Gastroesophageal sphincter (tissue), 4 donors: Measurements from ENCODE around the gene RPS14. TPM values are rescaled to one million over a fixed set of nuclear protein-coding genes. Genes with fewer than 3 reads are reported as not detected.

Experiments
- ATAC-seq: fragments of 150-250 bp; one replicate; pipeline ENCODE4 v1.9.1; 2016; ENCODE audit warnings: mild to moderate bottlenecking, moderate library complexity
- H3K27ac ChIP-seq, 4 donors: fragments of 200-600 bp; sonication (generic) in 3 of 4; 1 replicate in 3 of 4; 2 replicates in 1 of 4; pipeline ENCODE4 v1.5.1; 2016 to 2019
- H3K27me3 ChIP-seq: fragments of 200-600 bp; sonication (generic); one replicate; pipeline ENCODE4 v1.5.1; 2019
- H3K36me3 ChIP-seq, 2 donors: fragments of 200-600 bp; sonication (generic); one replicate each; pipeline ENCODE4 v1.5.1; 2019; ENCODE audit warnings: control low read depth in 1 of 2
- H3K4me1 ChIP-seq, 3 donors: fragments of 200-600 bp; sonication (generic); 1 replicate in 2 of 3; 2 replicates in 1 of 3; pipeline ENCODE4 v1.5.1; 2016 to 2019; ENCODE audit warnings: control low read depth in 2 of 3
- H3K4me3 ChIP-seq, 2 donors: fragments of 200-600 bp; sonication (generic); one replicate each; pipeline ENCODE4 v1.5.1; 2019; ENCODE audit warnings: mild to moderate bottlenecking in 1 of 2, moderate library complexity in 1 of 2
- H3K9me3 ChIP-seq, 3 donors: fragments of 200-600 bp; sonication (generic); one replicate each; pipeline ENCODE4 v1.5.1; 2017 to 2019; ENCODE audit warnings: control low read depth in 2 of 3
- CTCF ChIP-seq, 4 experiments: fragments of 200-600 bp in 2 of 4; fragments of 450-650 bp in 2 of 4; sonication (generic) in 1 of 4; IDR thresholded peaks; one replicate each; pipeline ENCODE4 v1.5.1; 2017 to 2019; ENCODE audit warnings: antibody characterized with exemption in 4 of 4, mild to moderate bottlenecking in 2 of 4, moderate library complexity in 2 of 4
- EP300 ChIP-seq: sonication (generic); formaldehyde crosslinking; IDR thresholded peaks from one replicate; pipeline ENCODE4 v1.6.1; 2017; ENCODE audit warnings: antibody characterized with exemption, mild to moderate bottlenecking
- POLR2A ChIP-seq, 2 donors: fragments of 450-650 bp; IDR thresholded peaks; one replicate each; pipeline ENCODE4 v1.6.1; 2017; ENCODE audit warnings: antibody characterized with exemption in 2 of 2, mild to moderate bottlenecking in 2 of 2, moderate library complexity in 1 of 2
- POLR2AphosphoS5 ChIP-seq: sonication (generic); formaldehyde crosslinking; IDR thresholded peaks from one replicate; pipeline ENCODE4 v1.6.1; 2017; ENCODE audit warnings: antibody characterized with exemption
- WGBS, 2 donors: methylation state at CpG; one replicate each; pipeline ENCODE4 v1.1.5; 2018; ENCODE audit warnings: low coverage in 1 of 2; 5-methylcytosine and 5-hydroxymethylcytosine counted together
- total RNA-seq, 4 donors: library from RNA; depleted of rRNA; stranded (reverse); fragments of >200 nt; gene quantifications; one replicate each; pipeline ENCODE4 v1.1.0, GENCODE V29; 2016

Gene RPS14
- total RNA-seq, 4 donors from 2014 or later = 1,275 to 3,828 (median 2,502) TPM

GRCh38 chr5:150497274-150497988 is 47.9 kb upstream of the RPS14 start:
- peaks cover 5 to 92% (median 65%) of the 10 kb centered on the region in 3 donors for H3K4me1 ChIP-seq

GRCh38 chr5:150496534-150496933 is 47.0 kb upstream of the RPS14 start:
- Histone ChIP-seq H3K27me3 (no peaks in the 10 kb centered on the region), H3K4me1 (peaks cover 7 to 92% (median 67%) of the 10 kb centered on the region in 3 donors), H3K27ac (peak overlapping the region in 3 of 4 donors; percentile 61 to 73 (median 66)), H3K4me3 (no peak overlapping the region), H3K9me3 (no peaks in the 10 kb centered on the region), H3K36me3 (no peaks in the 10 kb centered on the region)
- TF ChIP-seq EP300 (no peak), POLR2A (IDR thresholded peaks at IDR 0.05) (no peak), POLR2AphosphoS5 (no peak)
- WGBS, 2 donors = 40 to 69% methylated on average over 1 to 4 of the region's 4 CpGs
- ATAC-seq = no peak

More at GRCh38 chr5:150497274-150497988, 47.9 kb upstream of the RPS14 start:
- 58 to 78% methylated on average over 3 to 4 of the region's 14 CpGs for WGBS, 2 donors
- ATAC-seq = peak; percentile 94
- no peaks in the 10 kb centered on the region for H3K9me3 ChIP-seq
- TF ChIP-seq CTCF (IDR thresholded peaks at IDR 0.05) (no peak), EP300 (no peak), POLR2AphosphoS5 (peak; percentile 77)
- no peaks in the 10 kb centered on the region for H3K27me3 ChIP-seq
- H3K4me3 ChIP-seq = no peak overlapping the region
- no peaks in the 10 kb centered on the region for H3K36me3 ChIP-seq
- H3K27ac ChIP-seq = peak overlapping the region in 3 of 4 donors; percentile 61 to 75 (median 73)

- Histone ChIP-seq H3K27ac (peak overlapping the region in 3 of 4 donors; percentile 61 to 73 (median 66)), H3K4me1 (peaks cover 11 to 92% (median 67%) of the 10 kb centered on the region in 3 donors), H3K9me3 (no peaks in the 10 kb centered on the region), H3K27me3 (no peaks in the 10 kb centered on the region), H3K4me3 (no peak overlapping the region), H3K36me3 (no peaks in the 10 kb centered on the region)
- 72 to 79% methylated on average over 3 of the region's 3 CpGs for WGBS, 2 donors
- no peak for ATAC-seq
- TF ChIP-seq POLR2AphosphoS5 (no peak), CTCF (IDR thresholded peaks at IDR 0.05) (no peak), POLR2A (IDR thresholded peaks at IDR 0.05) (no peak), EP300 (no peak)
These were observed 46.6 kb upstream of the RPS14 start for GRCh38 chr5:150496098-150496497.

- no peak for TF ChIP-seq EP300
- TF ChIP-seq POLR2AphosphoS5 = peak; percentile 64
- H3K4me1 ChIP-seq = peaks cover 29 to 92% (median 67%) of the 10 kb centered on the region in 3 donors
- H3K9me3 ChIP-seq = no peaks in the 10 kb centered on the region
- no peak for ATAC-seq
- H3K36me3 ChIP-seq = no peaks in the 10 kb centered on the region
- WGBS, 2 donors = 44 to 83% methylated on average over 1 to 6 of the region's 6 CpGs
- H3K27me3 ChIP-seq = no peaks in the 10 kb centered on the region
- H3K4me3 ChIP-seq = no peak overlapping the region
- peak overlapping the region in 3 of 4 donors; percentile 93 to 98 (median 97) for H3K27ac ChIP-seq
These were observed 43.1 kb upstream of the RPS14 start for GRCh38 chr5:150492621-150493020.

- no peaks in the 10 kb centered on the region for H3K9me3 ChIP-seq
- peak overlapping the region in 3 of 4 donors; percentile 93 to 98 (median 97) for H3K27ac ChIP-seq
- 56% methylated on average over 1 of the region's 4 CpGs; no CpG with 5 or more reads in 1 of the 2 donors for WGBS, 2 donors
- H3K4me1 ChIP-seq = peaks cover 29 to 92% (median 66%) of the 10 kb centered on the region in 3 donors
- TF ChIP-seq EP300 (no peak), CTCF (IDR thresholded peaks at IDR 0.05) (no peak), POLR2A (IDR thresholded peaks at IDR 0.05) (no peak), POLR2AphosphoS5 (no peak)
- H3K4me3 ChIP-seq = no peak overlapping the region
- H3K36me3 ChIP-seq = no peaks in the 10 kb centered on the region
- no peak for ATAC-seq
- no peaks in the 10 kb centered on the region for H3K27me3 ChIP-seq
These were observed 42.3 kb upstream of the RPS14 start for GRCh38 chr5:150491876-150492275.

GRCh38 chr5:150490754-150491153 is 41.2 kb upstream of the RPS14 start:
- ATAC-seq = no peak

More at GRCh38 chr5:150490754-150491153, 41.2 kb upstream of the RPS14 start:
- no peaks in the 10 kb centered on the region for H3K36me3 ChIP-seq
- TF ChIP-seq EP300 (no peak), CTCF (IDR thresholded peaks at IDR 0.05) (no peak), POLR2AphosphoS5 (no peak), POLR2A (IDR thresholded peaks at IDR 0.05) (no peak)
- H3K27me3 ChIP-seq = no peaks in the 10 kb centered on the region
- no peak overlapping the region for H3K4me3 ChIP-seq
- H3K4me1 ChIP-seq = peaks cover 29 to 84% (median 57%) of the 10 kb centered on the region in 3 donors
- peak overlapping the region; percentile 19 to 98 (median 95) for H3K27ac ChIP-seq
- H3K9me3 ChIP-seq = no peaks in the 10 kb centered on the region
- 18 to 20% methylated on average over 1 of the region's 1 CpG for WGBS, 2 donors
